Measurements from ENCODE around the gene STIMATE.
A peak's percentile ranks its signal among the peaks of the same experiment; 100 is the strongest.

STIMATE gene

DNA sequence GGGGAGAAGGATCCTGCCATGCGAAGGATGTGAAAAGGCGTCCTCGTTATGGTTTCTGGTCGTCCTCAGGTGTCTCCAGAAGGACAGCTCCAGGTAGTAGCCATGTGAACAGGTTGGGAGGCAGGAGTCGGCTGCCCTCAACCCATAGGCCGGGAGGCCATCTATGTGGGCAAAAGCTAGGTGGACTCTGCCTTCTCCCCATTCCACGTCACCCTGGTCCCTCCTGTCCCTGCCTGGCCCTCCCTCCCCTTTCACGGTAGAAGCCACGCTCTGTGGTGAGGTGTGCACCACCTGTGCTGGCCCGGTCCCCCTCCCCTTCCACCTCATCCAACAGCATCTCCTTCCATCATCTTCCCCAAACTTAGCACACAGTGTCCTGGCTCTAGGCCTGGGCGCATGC, 86.4 kb downstream of the STIMATE start:
- no peak for DNase-seq

GRCh38 chr3:52809662-52810377, 87.5 kb downstream of the STIMATE start:
- DNase-seq, result peak; percentile 10

GRCh38 chr3:52809149-52809548, 88.2 kb downstream of the STIMATE start:
- no peak for DNase-seq

DNA sequence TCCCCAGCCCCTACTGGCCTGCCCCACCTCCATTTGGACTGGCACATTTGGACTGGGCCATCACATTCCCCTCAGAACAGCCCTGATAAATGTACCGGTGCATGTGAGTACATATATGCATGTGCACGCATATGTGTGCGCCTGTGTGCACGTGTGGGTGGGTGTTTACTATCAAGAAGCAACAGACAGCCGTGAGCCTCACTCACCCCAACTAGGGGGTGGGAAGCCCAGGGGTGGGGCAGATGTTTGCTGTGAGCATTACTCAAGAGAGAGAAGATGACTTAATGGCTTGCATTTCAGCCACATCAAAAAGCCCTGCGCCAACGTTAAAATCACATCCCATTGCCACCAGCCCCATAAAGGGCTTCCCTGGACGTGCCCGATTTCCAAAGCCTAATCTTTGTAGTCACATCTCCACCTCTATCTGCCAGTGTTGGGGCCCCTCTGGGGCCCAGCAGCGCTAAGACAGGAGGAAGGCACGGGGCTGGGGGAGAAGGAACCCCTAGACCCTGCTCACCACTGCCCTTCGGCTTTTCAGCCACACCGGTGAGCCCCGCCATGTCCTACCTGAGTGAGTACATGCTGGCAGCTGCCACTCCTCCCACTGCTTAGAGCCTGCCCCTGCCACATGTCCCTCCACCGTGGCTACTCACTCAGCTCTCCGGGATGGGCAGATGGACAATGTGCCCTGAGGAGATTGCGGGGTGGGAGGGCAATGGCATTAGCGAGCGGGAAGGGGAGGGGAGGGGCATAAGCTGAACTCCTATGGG, 91.9 kb downstream of the STIMATE start:
- no peak for DNase-seq

GRCh38 chr3:52801839-52802238, 95.5 kb downstream of the STIMATE start:
- DNase-seq, result no peak

GRCh38 chr3:52800079-52800478, 97.3 kb downstream of the STIMATE start:
- no peak for DNase-seq

DNA sequence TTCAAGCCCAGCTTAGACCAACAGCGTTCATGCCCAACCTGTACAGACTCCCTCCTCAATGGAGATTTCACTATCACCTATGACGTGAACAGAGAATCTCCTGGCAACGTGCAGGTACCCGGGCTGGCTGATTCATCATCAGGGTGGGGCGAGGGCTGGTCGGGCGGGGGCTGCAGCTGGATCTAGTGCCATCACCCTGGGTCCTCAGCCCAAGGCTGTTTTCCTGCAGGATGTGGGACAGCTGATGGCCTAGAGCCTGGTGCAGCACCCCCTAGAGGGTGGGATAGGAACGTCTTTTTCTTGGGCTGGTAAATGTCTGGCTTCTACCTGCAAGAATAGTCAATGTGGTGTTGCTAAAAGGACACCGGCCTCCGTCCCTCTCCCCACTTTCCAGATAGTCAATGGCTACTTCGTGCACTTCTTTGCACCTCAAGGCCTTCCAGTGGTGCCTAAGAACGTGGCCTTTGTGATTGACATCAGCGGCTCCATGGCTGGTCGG, 98.3 kb downstream of the STIMATE start:
- DNase-seq, result no peak

- no peak for DNase-seq
Observed at GRCh38 chr3:52798376-52798977, 98.9 kb downstream of the STIMATE start.

GRCh38 chr3:52796411-52796810, 100.9 kb downstream of the STIMATE start:
- no peak for DNase-seq

- DNase-seq, result no peak
Observed at GRCh38 chr3:52795298-52795900, 101.9 kb downstream of the STIMATE start.

GRCh38 chr3:52794612-52795099, 102.7 kb downstream of the STIMATE start, which contains the start of gene ITIH3:
Gene ITIH3, plus strand, starts transcription at chr3:52794796. Its CDS starts 8 bp downstream, at chr3:52794804.
- no peak for DNase-seq

DNA sequence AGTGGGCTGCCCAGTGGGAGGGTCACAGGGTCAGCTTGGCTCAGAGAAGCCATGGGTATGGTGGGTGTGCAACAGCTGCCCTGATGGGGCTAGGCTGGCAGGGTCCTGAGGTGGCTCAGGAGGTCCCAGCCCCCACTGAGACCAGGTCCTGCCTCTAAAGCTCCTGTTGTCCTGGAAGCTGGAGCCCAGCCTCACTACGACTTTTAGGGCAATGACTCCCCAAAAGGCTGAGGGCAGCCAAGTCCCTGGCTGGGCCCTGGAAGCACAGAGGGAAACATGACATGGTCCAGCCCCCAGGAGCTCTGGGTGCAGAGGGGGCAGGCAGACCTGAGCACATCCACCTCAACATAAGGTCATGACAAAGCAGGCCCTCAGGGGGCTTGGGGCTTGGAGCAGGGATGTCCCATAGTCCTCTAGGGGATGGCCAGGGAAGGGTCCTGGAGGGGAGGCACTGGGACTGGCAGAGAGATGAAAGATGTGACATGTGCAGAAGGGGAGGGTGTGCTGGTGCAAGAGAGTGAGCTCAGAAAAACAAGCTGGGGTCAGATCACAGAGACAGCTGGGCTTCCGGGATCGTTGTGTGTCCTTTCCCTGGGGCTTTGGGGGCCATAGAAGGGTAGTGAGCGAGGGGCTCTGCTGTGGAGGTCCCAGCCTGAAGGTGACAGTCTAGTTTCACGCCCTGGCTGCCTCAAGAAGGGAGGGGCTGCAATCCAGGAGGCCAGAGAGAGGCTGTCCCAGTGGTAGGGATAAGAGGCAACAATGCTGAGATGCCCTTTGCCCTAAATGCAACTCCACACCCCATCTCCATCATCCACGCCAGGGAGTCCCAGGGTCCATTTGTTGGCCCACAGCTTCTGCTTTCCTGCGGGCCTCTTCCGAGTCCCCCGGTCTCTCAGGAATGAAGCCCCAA, 103.4 kb downstream of the STIMATE start:
- no peak for DNase-seq

DNA sequence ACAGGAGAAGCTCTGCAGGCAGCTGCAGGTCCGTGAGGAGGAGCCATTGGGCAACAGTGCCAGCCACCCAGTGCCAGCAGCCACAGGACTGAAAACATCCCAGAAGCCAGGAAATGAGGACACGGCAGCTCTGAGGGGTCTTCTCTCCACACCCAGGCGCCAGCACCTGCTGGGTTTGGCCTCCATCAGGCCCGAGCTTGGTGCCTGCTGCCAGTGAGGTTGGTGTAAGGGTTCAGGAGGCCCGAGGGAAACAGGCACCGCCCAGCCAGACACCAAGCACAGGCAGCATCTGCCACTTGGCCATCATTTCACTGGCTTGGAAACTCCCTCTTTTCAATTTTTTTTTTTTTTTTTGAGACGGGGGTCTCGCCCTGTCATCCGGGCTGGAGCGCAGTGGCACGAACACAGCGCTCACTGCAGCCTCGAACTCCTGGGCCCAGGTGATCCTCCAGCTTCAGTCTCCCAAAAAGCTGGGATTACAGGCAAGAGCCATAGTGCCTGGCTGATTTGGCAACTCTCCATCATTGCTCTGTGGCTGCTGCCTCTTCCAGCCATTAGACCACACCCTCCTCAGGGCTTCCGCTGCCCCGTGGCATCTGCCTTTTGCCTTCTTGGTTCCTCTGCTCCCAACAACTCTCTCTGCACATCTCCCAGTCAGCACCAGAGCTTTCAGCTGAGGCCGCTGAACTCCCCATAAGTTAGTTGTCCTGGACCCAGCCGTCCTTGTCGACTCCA, 104.2 kb downstream of the STIMATE start:
- DNase-seq, result no peak

- DNase-seq, result no peak
Observed at GRCh38 chr3:52792413-52792812, 104.9 kb downstream of the STIMATE start.

- DNase-seq, result no peak
Observed at GRCh38 chr3:52791928-52792327, 105.4 kb downstream of the STIMATE start.

- no peak for DNase-seq
Observed at GRCh38 chr3:52791366-52791765, 106.0 kb downstream of the STIMATE start.

DNA sequence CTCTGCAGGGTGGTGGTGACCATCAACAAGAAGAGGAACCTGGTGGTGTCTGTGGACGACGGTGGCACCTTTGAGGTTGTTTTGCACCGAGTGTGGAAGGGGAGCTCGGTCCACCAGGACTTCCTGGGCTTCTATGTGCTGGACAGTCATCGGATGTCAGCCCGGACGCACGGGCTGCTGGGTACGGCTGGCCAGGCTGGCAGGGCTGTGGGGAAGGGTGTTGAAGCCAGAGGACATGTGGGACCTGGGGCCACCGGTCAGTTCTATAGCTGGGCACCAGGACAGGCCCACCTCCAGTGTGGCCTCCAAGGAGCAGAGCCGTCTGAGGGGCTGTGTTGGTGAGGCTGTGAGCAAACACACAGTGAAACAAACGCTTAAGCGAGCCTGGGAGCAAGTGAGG, 106.6 kb downstream of the STIMATE start:
- DNase-seq, result no peak

DNA sequence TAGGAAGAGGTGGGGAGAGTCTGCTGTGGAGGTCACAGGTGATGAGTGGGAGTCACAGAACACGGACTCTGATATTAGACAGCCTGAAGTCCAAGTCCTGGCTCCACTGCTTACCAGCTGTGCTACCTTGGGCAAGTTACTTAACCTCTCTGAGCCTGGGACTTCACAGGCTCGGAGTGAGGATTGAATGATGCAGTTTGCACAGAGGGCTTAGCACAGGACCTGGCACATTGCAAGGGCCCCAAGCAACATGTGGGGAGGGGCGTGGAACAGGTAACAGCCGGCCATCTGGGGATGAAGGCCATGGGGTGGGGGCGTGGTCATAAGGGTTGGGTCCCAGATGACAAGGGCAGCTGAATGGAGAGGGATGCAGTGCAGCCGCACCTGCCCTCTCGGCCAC, 107.0 kb downstream of the STIMATE start:
- no peak for DNase-seq

DNA sequence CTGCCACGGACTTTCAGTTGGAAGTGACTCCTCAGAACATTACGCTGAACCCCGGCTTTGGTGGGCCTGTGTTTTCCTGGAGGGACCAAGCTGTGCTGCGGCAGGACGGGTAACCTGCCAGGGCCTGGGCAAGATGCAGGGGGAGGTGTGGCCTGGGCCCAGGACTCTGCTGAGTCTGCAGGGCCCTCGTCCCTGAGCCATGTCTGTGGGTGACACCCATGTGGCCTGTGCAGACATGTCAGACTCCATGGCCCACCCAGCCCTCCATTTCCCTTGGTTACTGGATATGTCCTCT, 107.7 kb downstream of the STIMATE start:
- no peak for DNase-seq

GRCh38 chr3:52788890-52789745, 108.2 kb downstream of the STIMATE start:
- DNase-seq, result no peak
